ENCODE measurements around the gene ADAM8. TPM values are rescaled to one million over a fixed set of nuclear protein-coding genes. Genes with fewer than 3 reads are reported as not detected.

Gene ADAM8
- total RNA-seq, 4 donors from 2014 or later = 2.7 to 11.3 (median 6.4) TPM

DNA sequence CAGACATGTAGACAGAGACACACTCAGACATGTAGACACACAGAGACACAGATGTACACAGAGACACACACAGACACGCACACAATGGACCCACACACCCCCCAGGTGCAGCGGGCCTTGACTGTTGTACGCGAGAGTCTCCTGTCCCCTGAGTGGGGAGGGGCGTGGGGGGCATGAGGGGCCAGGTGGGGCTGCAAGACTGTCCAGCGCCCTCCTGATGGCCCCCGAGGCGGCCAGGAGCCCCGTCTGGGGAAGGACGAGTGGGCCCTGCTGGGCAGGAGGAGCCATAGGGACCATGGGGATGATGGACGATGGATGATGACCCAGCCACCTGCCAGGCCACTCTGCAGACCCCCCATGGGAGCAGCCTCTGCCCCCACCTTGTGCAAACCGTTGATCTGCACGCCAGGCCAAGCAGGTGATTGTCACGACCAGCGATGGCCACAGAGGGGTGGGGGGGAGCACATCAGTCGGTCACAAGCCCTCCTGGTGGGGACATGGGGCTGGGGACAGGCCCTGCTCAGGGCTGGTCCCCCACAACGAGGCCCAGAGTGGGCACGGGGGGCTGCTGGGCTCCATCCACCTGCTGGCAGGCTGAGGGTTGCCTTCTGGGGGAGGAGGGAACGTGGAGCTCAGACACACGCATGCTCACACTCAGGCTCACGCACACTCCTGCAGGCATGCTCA, 27.4 kb downstream of the ADAM8 start:
- Histone ChIP-seq H3K4me3 (no peak overlapping the region), H3K9me3 (no peaks in the 10 kb centered on the region), H3K36me3 (no peaks in the 10 kb centered on the region), H3K27me3 (peaks cover 0 to 59% of the 10 kb centered on the region in 2 donors), H3K4me1 (no peaks in the 10 kb centered on the region), H3K27ac (no peak overlapping the region)
- no peak for DNase-seq (ENCODE audit: low spot score in 2 of 2)
- WGBS, 2 donors = 68 to 70% methylated on average over 8 to 13 of the region's 21 CpGs
- TF ChIP-seq, protein P1, sequence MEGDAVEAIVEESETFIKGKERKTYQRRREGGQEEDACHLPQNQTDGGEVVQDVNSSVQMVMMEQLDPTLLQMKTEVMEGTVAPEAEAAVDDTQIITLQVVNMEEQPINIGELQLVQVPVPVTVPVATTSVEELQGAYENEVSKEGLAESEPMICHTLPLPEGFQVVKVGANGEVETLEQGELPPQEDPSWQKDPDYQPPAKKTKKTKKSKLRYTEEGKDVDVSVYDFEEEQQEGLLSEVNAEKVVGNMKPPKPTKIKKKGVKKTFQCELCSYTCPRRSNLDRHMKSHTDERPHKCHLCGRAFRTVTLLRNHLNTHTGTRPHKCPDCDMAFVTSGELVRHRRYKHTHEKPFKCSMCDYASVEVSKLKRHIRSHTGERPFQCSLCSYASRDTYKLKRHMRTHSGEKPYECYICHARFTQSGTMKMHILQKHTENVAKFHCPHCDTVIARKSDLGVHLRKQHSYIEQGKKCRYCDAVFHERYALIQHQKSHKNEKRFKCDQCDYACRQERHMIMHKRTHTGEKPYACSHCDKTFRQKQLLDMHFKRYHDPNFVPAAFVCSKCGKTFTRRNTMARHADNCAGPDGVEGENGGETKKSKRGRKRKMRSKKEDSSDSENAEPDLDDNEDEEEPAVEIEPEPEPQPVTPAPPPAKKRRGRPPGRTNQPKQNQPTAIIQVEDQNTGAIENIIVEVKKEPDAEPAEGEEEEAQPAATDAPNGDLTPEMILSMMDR (IDR thresholded peaks at IDR 0.05) = no peak
- TF ChIP-seq EP300 (IDR thresholded peaks at IDR 0.05) (no peak), POLR2A (IDR thresholded peaks at IDR 0.05) (no peak)

DNA sequence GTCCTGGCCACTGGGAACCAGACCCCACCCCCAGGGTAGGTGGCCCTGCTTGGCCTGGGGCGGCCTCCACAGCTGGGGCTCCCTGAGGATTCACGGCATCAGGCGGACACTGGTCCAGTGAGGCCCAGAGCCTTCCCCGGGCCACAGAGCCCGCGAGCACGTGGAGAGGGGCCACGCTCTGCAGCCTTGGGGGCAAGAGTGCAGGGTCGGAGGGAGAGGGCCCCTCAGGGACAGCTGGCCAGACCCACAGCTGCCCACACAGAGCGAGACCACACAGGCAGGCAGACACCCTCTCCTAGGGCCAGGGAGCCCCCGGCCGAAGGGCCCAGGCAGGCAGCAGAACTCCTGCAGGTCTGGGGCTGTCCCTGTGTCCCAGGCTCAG, 28.3 kb downstream of the ADAM8 start:
- 83% methylated on average over 7 of the region's 12 CpGs; no CpG with 5 or more reads in 1 of the 2 donors for WGBS, 2 donors
- TF ChIP-seq POLR2A (IDR thresholded peaks at IDR 0.05) (no peak), EP300 (IDR thresholded peaks at IDR 0.05) (no peak)
- TF ChIP-seq, protein P1 (IDR thresholded peaks at IDR 0.05) = no peak
- no peaks in the 10 kb centered on the region for H3K4me1 ChIP-seq
- peaks cover 0 to 64% of the 10 kb centered on the region in 2 donors for H3K27me3 ChIP-seq
- no peaks in the 10 kb centered on the region for H3K9me3 ChIP-seq
- no peaks in the 10 kb centered on the region for H3K36me3 ChIP-seq
- DNase-seq (ENCODE audit: low spot score in 2 of 2) = no peak
- no peak overlapping the region for H3K4me3 ChIP-seq
- H3K27ac ChIP-seq = no peak overlapping the region

DNA sequence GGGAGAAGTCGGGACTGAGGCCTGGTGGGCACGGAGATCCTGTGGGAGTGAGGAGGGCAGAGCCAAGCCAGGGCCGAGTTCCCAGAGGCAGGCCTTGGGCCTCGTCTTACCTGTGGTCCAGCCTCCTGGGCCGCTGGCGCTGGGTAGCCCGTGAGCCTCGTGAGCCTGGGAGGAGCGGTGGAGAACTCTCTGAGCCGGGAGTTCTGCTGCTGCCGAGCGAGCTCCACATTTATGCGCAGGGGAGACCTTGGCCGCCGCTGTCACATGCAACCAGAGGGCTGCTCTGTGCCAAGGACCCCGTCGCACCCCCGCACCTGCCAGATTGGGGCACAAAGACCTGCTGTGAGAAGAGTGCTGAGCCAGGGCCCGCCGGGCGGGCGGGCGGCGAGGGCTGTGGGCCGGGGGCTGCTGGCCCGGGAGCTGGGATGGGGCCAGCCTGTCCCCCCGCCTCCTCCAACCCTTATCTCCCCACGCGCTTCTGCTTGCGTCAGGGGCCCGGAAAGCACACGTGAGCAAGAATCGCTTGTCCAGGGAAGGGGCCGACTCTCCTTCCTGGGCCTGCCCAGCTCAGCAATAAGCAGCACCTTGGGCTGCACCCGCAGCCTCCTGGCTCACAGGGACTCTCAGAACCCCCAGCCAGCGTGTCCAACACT, 28.9 kb downstream of the ADAM8 start:
- Histone ChIP-seq H3K4me3 (no peak overlapping the region), H3K27ac (no peak overlapping the region), H3K27me3 (peaks cover 0 to 66% of the 10 kb centered on the region in 2 donors), H3K36me3 (no peaks in the 10 kb centered on the region), H3K4me1 (no peaks in the 10 kb centered on the region), H3K9me3 (no peaks in the 10 kb centered on the region)
- DNase-seq (ENCODE audit: low spot score in 2 of 2) = no peak
- TF ChIP-seq POLR2A (IDR thresholded peaks at IDR 0.05) (no peak), EP300 (IDR thresholded peaks at IDR 0.05) (no peak)
- TF ChIP-seq, protein P1 (IDR thresholded peaks at IDR 0.05) = no peak
- WGBS, 2 donors = 75 to 80% methylated on average over 23 to 25 of the region's 36 CpGs

DNA sequence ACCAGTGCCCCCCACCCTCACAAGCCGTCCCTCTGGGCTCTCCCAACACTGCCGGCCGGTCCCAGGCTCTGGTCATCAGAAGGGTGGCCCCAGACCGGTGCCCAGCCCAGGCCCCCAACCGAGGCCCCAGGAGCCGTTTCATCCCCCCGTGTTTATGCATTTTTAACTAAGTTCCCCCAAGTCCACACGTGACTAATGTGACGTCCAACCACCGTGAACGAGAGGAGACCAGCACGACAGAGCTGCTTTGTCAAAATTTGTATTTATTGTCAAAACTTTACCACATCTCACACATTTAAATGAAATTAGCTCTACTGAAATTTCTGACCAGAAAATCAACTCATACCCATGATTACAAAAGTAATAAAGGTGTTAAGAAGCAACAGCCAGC, 30.4 kb downstream of the ADAM8 start:
- TF ChIP-seq POLR2A (IDR thresholded peaks at IDR 0.05) = no peak
- TF ChIP-seq, protein P1 (IDR thresholded peaks at IDR 0.05) = no peak
- no peak for TF ChIP-seq EP300 (IDR thresholded peaks at IDR 0.05)
- Histone ChIP-seq H3K4me1 (no peaks in the 10 kb centered on the region), H3K9me3 (no peaks in the 10 kb centered on the region), H3K36me3 (no peaks in the 10 kb centered on the region), H3K27ac (no peak overlapping the region), H3K27me3 (peaks cover 0 to 82% of the 10 kb centered on the region in 2 donors), H3K4me3 (no peak overlapping the region)
- 48 to 56% methylated on average over 10 to 12 of the region's 12 CpGs for WGBS, 2 donors
- DNase-seq (ENCODE audit: low spot score in 2 of 2) = no peak

All from tibial nerve (tissue), 4 donors.